ENCODE data around the gene ASIC3. TPM values are rescaled to one million over a fixed set of nuclear protein-coding genes. Genes with fewer than 3 reads are reported as not detected.
"Not testable (repeated sequence)": the region's sequence is repeated elsewhere in the genome, so short reads cannot be mapped to it uniquely, and the experiment has no call there.

The ASIC3 gene
- total and polyA plus RNA-seq, 2 of the 8 experiments (the other 6 are each of a cell fraction or from before 2014, with no cell fraction given) = 1.6 to 1.9 TPM

- H3K56ac ChIP-seq (replicated peaks; ENCODE audit: insufficient read length, low read depth, low read length); H3K36me3 ChIP-seq (ENCODE audit: control insufficient read depth in 2 of 4, insufficient read depth in 4 of 4, low read length in 3 of 4); H3K4ac ChIP-seq (replicated peaks; ENCODE audit: insufficient read length, low read depth, low read length); H3K23me2 ChIP-seq (ENCODE audit: low read depth, low read length); H4K20me1 ChIP-seq (replicated peaks in 1 of 2; ENCODE audit: control insufficient read depth in 1 of 2, insufficient read depth in 2 of 2, low read length in 2 of 2); H3K9me3 ChIP-seq (ENCODE audit: insufficient read depth in 2 of 2, low read depth in 1 of 2, low read length in 1 of 2); DNase-seq (ENCODE audit: low read depth in 1 of 2, low spot score in 2 of 2); H3K9ac ChIP-seq (replicated peaks in 1 of 4; ENCODE audit: extremely low read depth in 1 of 4, low read depth in 3 of 4, low read length in 3 of 4); H2BK5ac ChIP-seq (ENCODE audit: low read depth, low read length); H3K27me3 ChIP-seq (replicated peaks in 1 of 4; ENCODE audit: control insufficient read depth in 3 of 4, extremely low read depth in 1 of 4, insufficient read depth in 3 of 4, low read length in 3 of 4); H3K79me1 ChIP-seq (ENCODE audit: low read depth, low read length); H3K23ac ChIP-seq (ENCODE audit: insufficient read length); H3K79me2 ChIP-seq (ENCODE audit: control insufficient read depth in 1 of 2, insufficient read depth in 2 of 2, low read length in 2 of 2); H4K8ac ChIP-seq (ENCODE audit: extremely low read depth, insufficient read depth, low read length); H2BK20ac ChIP-seq (ENCODE audit: low read length); FAIRE-seq; H3K18ac ChIP-seq (ENCODE audit: extremely low read depth, low read length); H3K4me1 ChIP-seq (replicated peaks in 1 of 4; ENCODE audit: control insufficient read depth in 3 of 4, insufficient read depth in 4 of 4, low read length in 3 of 4); H2BK15ac ChIP-seq (ENCODE audit: low read length); H3K14ac ChIP-seq (ENCODE audit: insufficient read length); H2AFZ ChIP-seq (ENCODE audit: low read length): not testable (repeated sequence)
- 52% methylated on average over 19 of the region's 19 CpGs; no CpG with 5 or more reads in 1 of the 2 experiments for WGBS, 2 experiments (ENCODE audit: extremely low coverage in 1 of 2, insufficient coverage in 1 of 2, insufficient read length in 1 of 2, insufficient replicate concordance in 2 of 2, low coverage in 1 of 2, low lambda C conversion rate in 2 of 2, missing lambda C conversion rate in 1 of 2)
- peak overlapping the region; percentile 13; the same call in 1 of the 2 replicates for H3K27ac ChIP-seq (ENCODE audit: low read depth, low read length)
- 0 out of 2 replicates have a peak overlapping the region, but pooled peaks have one; percentile 39 for H2AK5ac ChIP-seq (ENCODE audit: low read depth, low read length)
- ChIA-PET CTCF (ENCODE audit: partially characterized antibody) (interaction anchor here (0.5 to 2.7 kb wide), 10 partner anchors 8 to 145 kb away, joined by 3 to 24 read pairs (median 10); partner anchors contain the start of gene CDK5), POLR2A (ENCODE audit: partially characterized antibody) (interaction anchor here (1.0 to 3.2 kb wide), 5 partner anchors 9 to 36 kb away, joined by 3 to 18 read pairs (median 7); partner anchors contain the start of gene CDK5)
- H2BK120ac ChIP-seq (replicated peaks; ENCODE audit: low read depth, low read length) = peak overlapping the region; percentile 60
- TF ChIP-seq MAX (IDR thresholded peaks at IDR 0.05) = peak; percentile 44; the same call in 1 of the 2 replicates
- peak overlapping the region in 3 of 4 experiments; percentile 15 to 71 (median 32); a peak in 6 of 8 replicates for H3K4me3 ChIP-seq (ENCODE audit: extremely low read depth in 1 of 4, insufficient read depth in 2 of 4, low read depth in 3 of 4, low read length in 4 of 4)
- peak overlapping the region; percentile 31 for H4K5ac ChIP-seq (ENCODE audit: insufficient read length, low read depth, low read length)
- peak overlapping the region; percentile 49 for H4K91ac ChIP-seq (replicated peaks; ENCODE audit: insufficient read length, low read length)
- peak overlapping the region; percentile 75 to 90 for H3K4me2 ChIP-seq (ENCODE audit: insufficient read depth in 1 of 2, low read depth in 2 of 2, low read length in 2 of 2)
- peak overlapping the region; percentile 50; the same call in 1 of the 2 replicates for H2BK12ac ChIP-seq (ENCODE audit: low read depth, low read length)
Observed at GRCh38 chr7:151026771-151027727, 21.3 kb upstream of the ASIC3 start.
